ENCODE results near the gene STARD3NL.

Gene STARD3NL

GRCh38 chr7:38186593-38187314, 8.7 kb downstream of the STARD3NL start:
- H3K27me3 ChIP-seq (replicated peaks; ENCODE audit: control insufficient read depth, insufficient read depth, low read length) = no peaks in the 10 kb centered on the region
- no peaks in the 10 kb centered on the region; the same call in 1 of the 2 replicates for H3K36me3 ChIP-seq (ENCODE audit: control insufficient read depth, insufficient read depth, low read length)
- no peak for TF ChIP-seq CTCF (IDR thresholded peaks at IDR 0.05; ENCODE audit: insufficient read depth, low read length, poor library complexity, severe bottlenecking)
- DNase-seq (ENCODE audit: extremely low read depth, insufficient read length) = no peak
- no peak overlapping the region for H3K4me3 ChIP-seq (replicated peaks; ENCODE audit: low read depth, low read length)

GRCh38 chr7:38187794-38188440, 9.9 kb downstream of the STARD3NL start:
- no peaks in the 10 kb centered on the region; the same call in 1 of the 2 replicates for H3K36me3 ChIP-seq (ENCODE audit: control insufficient read depth, insufficient read depth, low read length)
- DNase-seq (ENCODE audit: extremely low read depth, insufficient read length) = peak; percentile 17
- no peak for TF ChIP-seq CTCF (IDR thresholded peaks at IDR 0.05; ENCODE audit: insufficient read depth, low read length, poor library complexity, severe bottlenecking)
- H3K27me3 ChIP-seq (replicated peaks; ENCODE audit: control insufficient read depth, insufficient read depth, low read length) = no peaks in the 10 kb centered on the region
- no peak overlapping the region for H3K4me3 ChIP-seq (replicated peaks; ENCODE audit: low read depth, low read length)

- no peak overlapping the region for H3K4me3 ChIP-seq (replicated peaks; ENCODE audit: low read depth, low read length)
- no peaks in the 10 kb centered on the region for H3K27me3 ChIP-seq (replicated peaks; ENCODE audit: control insufficient read depth, insufficient read depth, low read length)
- no peak for DNase-seq (ENCODE audit: extremely low read depth, insufficient read length)
- TF ChIP-seq CTCF (IDR thresholded peaks at IDR 0.05; ENCODE audit: insufficient read depth, low read length, poor library complexity, severe bottlenecking) = no peak
- H3K36me3 ChIP-seq (ENCODE audit: control insufficient read depth, insufficient read depth, low read length) = no peaks in the 10 kb centered on the region; the same call in 1 of the 2 replicates
Observed at GRCh38 chr7:38189231-38189938, 11.3 kb downstream of the STARD3NL start.

GRCh38 chr7:38190011-38190410, 12.0 kb downstream of the STARD3NL start:
- no peaks in the 10 kb centered on the region for H3K27me3 ChIP-seq (replicated peaks; ENCODE audit: control insufficient read depth, insufficient read depth, low read length)
- no peak overlapping the region for H3K4me3 ChIP-seq (replicated peaks; ENCODE audit: low read depth, low read length)
- no peak for TF ChIP-seq CTCF (IDR thresholded peaks at IDR 0.05; ENCODE audit: insufficient read depth, low read length, poor library complexity, severe bottlenecking)
- no peak for DNase-seq (ENCODE audit: extremely low read depth, insufficient read length)
- H3K36me3 ChIP-seq (ENCODE audit: control insufficient read depth, insufficient read depth, low read length) = no peaks in the 10 kb centered on the region; the same call in 1 of the 2 replicates

GRCh38 chr7:38191791-38192190, 13.7 kb downstream of the STARD3NL start:
- H3K4me3 ChIP-seq (replicated peaks; ENCODE audit: low read depth, low read length) = no peak overlapping the region
- no peaks in the 10 kb centered on the region; the same call in 1 of the 2 replicates for H3K36me3 ChIP-seq (ENCODE audit: control insufficient read depth, insufficient read depth, low read length)
- no peaks in the 10 kb centered on the region for H3K27me3 ChIP-seq (replicated peaks; ENCODE audit: control insufficient read depth, insufficient read depth, low read length)
- no peak for TF ChIP-seq CTCF (IDR thresholded peaks at IDR 0.05; ENCODE audit: insufficient read depth, low read length, poor library complexity, severe bottlenecking)
- no peak for DNase-seq (ENCODE audit: extremely low read depth, insufficient read length)

Data from GM06990 (cell line).